Head of caudate nucleus (tissue), 42 donors: ENCODE results near the gene ACADVL.

Source experiments
- DNase-seq, 42 donors: peaks; one replicate each; pipeline versions ENCODE4 v3.0.0 to v3.0.0-alpha.2; 2020 to 2021; ENCODE audit warnings: mixed read lengths in 7 of 42
- intact Hi-C: fragments of 100-400 bp; cut with DNase I; formaldehyde crosslinking; loops from one replicate; pipeline ENCODE4 v1.15.0; 2022

Gene ACADVL

DNA sequence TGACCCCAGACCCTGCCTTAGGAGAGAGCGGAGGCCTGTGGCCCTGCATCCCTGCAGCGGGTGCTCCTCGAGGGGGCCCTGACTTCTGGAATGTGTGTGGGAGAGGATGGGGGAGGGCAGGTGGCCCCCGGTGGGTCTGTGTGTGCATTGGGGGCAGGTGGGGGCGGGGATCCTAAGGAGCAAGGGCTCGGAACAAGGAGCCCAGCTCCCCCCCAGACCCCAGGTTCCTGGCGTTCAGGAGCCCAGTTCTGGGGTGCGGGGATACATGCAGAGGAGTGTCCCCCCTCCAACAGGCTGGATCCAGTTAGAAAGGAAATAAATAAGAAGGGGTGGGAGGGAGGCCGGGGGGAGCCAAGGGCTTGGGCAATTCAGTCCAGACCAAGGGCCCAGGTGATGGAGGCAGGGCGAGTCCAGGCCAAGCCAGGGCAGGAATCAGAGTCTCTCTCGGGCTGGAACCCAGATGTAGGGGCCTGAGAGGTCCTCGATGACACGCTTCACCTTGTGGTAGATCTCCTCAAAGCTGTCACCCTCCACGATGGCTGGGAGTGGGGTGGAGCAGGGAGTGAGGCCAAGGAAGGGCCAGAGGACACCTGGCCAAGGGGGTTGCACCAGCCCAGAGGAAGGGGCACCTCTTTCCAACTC, 29.3 kb upstream of the ACADVL start:
- DNase-seq = peak in 2 of 42 donors; percentile 27 to 29
- intact Hi-C loops = no loop called here

- intact Hi-C loops = no loop called here
Observed at GRCh38 chr17:7191069-7191468, 28.7 kb upstream of the ACADVL start.

DNA sequence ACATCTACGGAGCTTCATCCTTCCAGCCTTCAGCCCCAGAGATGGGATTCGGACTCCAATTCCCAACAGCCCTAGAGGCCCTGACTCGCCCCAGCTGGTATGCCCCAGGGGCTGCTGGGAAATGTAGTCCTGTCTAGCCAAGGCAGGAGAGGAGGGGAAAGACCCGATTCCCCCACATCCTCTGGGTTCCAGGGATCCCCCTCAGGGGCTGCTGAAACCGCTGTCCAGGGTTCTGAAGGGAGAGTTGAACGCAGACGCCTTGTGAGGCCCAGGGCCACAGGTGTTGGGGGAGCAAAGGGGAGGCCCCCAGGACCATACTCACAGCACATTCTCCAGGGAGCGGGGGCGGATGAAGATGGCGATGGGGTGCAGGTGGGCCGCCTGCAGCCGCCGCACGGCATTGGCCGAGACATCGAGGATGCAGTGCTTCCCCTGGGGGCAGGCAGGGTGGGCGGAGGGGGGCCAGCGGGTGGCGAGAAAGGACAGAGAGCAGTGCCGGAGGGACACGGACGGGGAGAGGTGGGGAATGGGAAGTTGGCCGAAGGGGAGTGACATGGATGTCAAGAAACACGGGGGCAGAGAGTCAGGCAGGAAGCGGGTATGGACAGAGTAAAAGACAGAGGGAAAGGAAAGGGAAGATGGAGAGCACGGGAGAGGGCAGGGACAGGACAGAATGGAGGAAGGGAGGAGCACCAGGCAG, 28.0 kb upstream of the ACADVL start:
- peak in 41 of 42 donors; percentile 54 to 85 (median 70) for DNase-seq
- intact Hi-C loops = no loop called here

More at GRCh38 chr17:7191069-7191468, 28.7 kb upstream of the ACADVL start:
- peak in 5 of 42 donors; percentile 32 to 47 (median 36) for DNase-seq

GRCh38 chr17:7192271-7192937, 27.3 kb upstream of the ACADVL start:
- DNase-seq = no peak
- intact Hi-C loops = no loop called here

DNA sequence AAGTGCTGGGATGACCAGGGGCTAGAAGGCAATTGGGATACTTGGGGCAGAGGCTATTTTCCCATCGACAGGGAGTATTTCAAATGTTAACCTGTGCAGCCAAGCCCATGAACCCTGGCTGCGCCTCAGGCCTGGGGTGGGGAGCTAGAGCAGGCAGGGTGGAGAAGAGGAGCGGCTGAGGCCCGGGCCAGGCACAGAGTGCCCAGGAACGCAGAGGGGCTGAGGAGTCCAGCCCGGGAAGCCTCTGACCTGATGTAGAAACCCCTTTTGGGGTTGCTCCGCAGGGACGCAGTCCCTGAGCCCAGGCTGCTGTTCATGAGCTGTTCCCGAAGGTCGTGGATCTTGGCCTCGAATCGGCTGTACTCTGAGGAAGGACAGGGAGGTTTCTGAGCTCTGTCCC, 23.8 kb upstream of the ACADVL start:
- intact Hi-C loops = no loop called here
- DNase-seq = no peak

DNA sequence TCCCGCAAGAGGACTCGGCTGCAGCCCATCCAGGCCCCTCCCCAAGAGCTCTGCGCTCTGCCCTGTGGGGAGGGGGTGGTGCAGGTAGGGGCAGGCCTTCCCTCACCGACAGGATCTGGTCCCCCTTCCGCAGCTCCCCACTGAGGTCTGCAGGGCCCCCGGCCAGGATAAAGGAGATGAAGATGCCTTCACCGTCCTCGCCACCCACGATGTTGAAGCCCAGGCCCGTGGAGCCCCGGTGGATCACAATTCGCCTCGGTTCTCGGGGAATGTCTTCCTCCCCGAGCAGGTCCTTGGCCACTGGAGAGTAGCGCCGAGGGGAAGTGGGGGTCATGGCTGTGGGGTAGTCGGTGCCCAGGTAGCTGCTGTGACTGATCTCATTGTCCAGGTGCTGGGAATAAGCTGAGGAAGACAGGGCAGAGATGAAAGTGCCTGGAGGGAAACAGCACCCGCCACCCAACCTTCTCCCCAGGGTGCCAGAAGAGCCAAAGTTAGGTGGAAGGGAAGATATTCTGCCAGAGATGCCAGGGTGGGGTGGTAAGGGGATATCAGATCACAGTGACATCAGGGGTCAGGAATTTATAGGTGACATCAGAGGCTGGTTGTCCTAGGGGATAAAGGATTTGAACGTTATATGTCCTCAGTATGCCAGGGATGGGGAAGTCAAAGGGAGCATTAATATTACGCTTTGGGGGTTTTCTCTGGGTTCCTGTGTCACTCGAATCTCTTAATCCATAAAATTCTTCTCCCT, 22.9 kb upstream of the ACADVL start:
- DNase-seq = no peak
- intact Hi-C loops = no loop called here

DNA sequence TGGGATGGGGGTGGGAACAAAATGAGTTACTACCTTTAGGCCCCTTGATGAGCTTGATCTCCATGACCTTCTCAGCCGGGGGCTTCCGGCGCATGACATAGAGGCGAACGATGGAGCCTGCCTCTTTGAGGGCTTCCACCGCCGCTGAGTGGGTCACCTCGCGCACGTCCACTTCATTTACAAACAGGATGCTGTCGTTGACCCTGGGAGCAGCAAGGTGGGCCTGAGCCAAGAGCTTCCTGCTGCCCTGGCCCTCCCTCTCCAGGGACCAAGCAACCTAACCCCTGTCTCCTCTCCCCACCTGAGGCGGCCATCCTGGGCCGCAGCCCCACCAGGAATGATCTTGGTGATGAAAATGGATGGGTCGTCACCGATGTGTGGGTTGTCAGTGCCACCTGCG, 16.3 kb upstream of the ACADVL start:
- intact Hi-C loops = no loop called here
- no peak for DNase-seq

GRCh38 chr17:7204336-7204735, 15.4 kb upstream of the ACADVL start:
- no peak for DNase-seq
- intact Hi-C loops = no loop called here

- peak; percentile 55 to 91 (median 78) for DNase-seq
- intact Hi-C loops = no loop called here
Observed at GRCh38 chr17:7204828-7205461, 14.8 kb upstream of the ACADVL start.

DNA sequence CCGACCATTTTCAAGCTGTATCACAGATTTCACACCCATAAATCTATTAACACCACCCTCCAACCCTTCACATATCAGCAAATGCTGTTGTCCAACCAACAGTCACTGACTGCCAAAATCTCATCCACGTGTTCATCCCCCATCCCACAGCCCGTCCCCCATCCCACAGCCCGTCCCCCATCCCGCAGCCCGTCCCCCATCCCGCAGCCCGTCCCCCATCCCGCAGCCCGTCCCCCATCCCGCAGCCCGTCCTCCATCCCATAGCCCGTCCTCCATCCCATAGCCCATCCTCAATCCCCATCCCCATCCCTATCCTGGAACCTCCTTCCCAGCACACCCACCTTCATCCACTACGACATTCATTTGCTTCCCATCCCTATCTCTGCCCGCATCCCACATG, 14.2 kb upstream of the ACADVL start:
- no peak for DNase-seq
- intact Hi-C loops = no loop called here

- no peak for DNase-seq
- intact Hi-C loops = no loop called here
Observed at GRCh38 chr17:7207120-7208001, 12.4 kb upstream of the ACADVL start.

- intact Hi-C loops = no loop called here
Observed at GRCh38 chr17:7208027-7208571, 11.6 kb upstream of the ACADVL start.

DNA sequence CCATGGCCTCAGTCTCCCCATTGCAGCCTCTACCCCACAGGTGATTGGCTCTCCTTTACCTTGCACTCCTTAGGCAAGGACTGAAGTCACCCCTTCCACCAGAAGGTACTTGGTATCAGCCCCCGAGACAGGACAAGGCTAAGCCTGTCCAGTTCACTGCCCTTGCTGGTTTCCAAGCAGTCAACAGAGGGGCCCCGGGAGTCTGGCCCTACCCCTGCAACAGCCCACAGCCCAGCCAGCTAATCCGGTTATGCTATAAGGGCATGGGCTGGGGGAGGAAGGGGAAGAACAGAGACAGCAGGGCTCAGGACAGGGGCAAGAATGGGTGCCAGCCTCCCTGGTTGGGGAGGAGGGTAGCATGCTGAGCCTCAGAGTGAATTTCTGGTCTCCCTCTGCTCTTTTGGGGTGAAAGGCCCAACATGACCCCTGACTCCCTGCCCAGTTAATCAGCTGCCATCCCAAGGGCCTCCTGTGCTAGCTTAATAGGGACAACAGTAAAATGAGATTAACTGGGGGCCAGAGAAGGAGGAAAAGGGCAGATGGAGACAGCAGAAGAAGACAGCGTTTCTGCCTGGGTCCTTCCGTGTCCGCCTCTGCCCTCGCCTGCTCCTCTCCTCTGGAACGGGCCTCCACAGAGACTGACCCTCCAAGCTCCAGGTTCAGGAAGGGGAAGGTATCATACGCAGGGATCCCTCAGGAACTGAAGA, 10.8 kb upstream of the ACADVL start:
- DNase-seq = no peak
- intact Hi-C loops = no loop called here

More at GRCh38 chr17:7208027-7208571, 11.6 kb upstream of the ACADVL start:
- DNase-seq = no peak

- intact Hi-C loops = no loop called here
- DNase-seq = peak in 1 of 42 donors; percentile 16
Observed at GRCh38 chr17:7211491-7212273, 8.1 kb upstream of the ACADVL start.

- intact Hi-C loops = no loop called here
- DNase-seq = peak; percentile 68 to 96 (median 85)
Observed at GRCh38 chr17:7213895-7214299, 5.8 kb upstream of the ACADVL start.
